ENCODE results near the gene SLC39A8. TPM values are rescaled to one million over a fixed set of nuclear protein-coding genes. Genes with fewer than 3 reads are reported as not detected.

SLC39A8 gene
- total RNA-seq (2014; rRNA removed; shearing (Covaris generic)) (3.2 and 3.7 TPM in 2 replicates), polyA plus RNA-seq (2016; fragmentation: Nextera tagmentation; extraction: Ambion mirVana) (2.2 and 2.9 TPM in 2 replicates)

GRCh38 chr4:102344954-102345794, at the start of gene SLC39A8:
TSS of gene SLC39A8 (minus strand) at chr4:102345482. CDS start at chr4:102344662, 820 bp downstream.
- 1% methylated on average over 43 to 54 of the region's 54 CpGs for WGBS, 2 experiments (ENCODE audit: low coverage in 1 of 2, low lambda C conversion rate in 2 of 2, missing lambda C conversion rate in 2 of 2)
- no peaks in the 10 kb centered on the region for H3K27me3 ChIP-seq (replicated peaks; ENCODE audit: insufficient read depth)
- H3K36me3 ChIP-seq (ENCODE audit: low read depth): no peaks in the 10 kb centered on the region
- in situ Hi-C loops (cut with MboI): no loop called here
- TF ChIP-seq EZH2phosphoT487 (IDR thresholded peaks at IDR 0.05; ENCODE audit: insufficient read depth, low read depth) (no peak), EZH2 (IDR thresholded peaks at IDR 0.05; ENCODE audit: insufficient read depth, poor library complexity, severe bottlenecking) (no peak)
- 0 out of 2 replicates have a peak, but pooled peaks cover 7% of the 10 kb centered on the region for H3F3A ChIP-seq (ENCODE audit: insufficient read depth)
- H3K79me2 ChIP-seq (ENCODE audit: insufficient read depth): no peaks in the 10 kb centered on the region
- H3K4me1 ChIP-seq (ENCODE audit: insufficient read depth): no peaks in the 10 kb centered on the region
- H2AFZ ChIP-seq: peak within 1 kb of the TSS; percentile 99
- peak within 1 kb of the TSS; percentile 86 for H3K4me3 ChIP-seq
- H3K9me3 ChIP-seq (ENCODE audit: low read depth): no peaks in the 10 kb centered on the region
- H4K20me1 ChIP-seq (ENCODE audit: insufficient read depth): no peaks in the 10 kb centered on the region
- no peak within 1 kb of the TSS for H3K27ac ChIP-seq
- H3K9me2 ChIP-seq (ENCODE audit: insufficient read depth): no peaks in the 10 kb centered on the region
- H3K4me2 ChIP-seq (ENCODE audit: unreplicated experiment): peak within 1 kb of the TSS; percentile 99
- peak within 1 kb of the TSS; percentile 68 for H3K9ac ChIP-seq
- DNase-seq: peak; percentile 91

DNA sequence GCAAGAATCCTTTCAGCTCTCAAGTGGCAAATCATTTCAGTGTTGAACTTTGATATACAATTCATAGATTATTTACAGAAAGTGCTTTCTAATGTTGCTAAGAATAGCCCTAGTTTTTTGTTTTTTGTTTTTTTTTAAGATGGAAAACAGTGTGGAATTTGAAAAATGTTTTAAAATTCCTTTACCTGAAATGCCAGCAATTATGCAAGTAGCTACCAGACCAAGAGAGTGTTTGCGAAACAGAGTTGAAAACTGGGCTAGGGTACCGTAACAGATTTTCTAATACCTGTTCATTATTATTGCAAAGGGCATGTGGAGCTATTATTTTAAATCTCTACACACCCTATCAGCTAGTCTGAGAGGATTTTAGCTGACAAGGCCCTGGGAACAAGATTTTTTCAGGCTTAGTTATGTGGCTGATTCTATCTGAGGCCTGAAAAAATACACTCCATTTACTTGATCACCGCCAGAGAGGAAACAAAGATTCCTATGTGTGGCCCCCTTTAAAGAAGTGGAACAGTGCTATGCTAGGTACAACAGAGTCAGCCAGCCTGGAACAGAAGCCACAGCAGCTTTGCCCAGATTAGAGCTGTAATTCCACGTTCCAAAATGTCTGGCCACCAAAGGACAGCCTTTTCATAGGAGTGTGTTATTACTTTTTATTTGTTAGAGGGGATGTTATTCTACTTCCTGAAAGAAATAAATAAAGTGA, 46.9 kb upstream of the SLC39A8 start:
- Histone ChIP-seq H3K9ac (no peak overlapping the region), H3K9me3 (ENCODE audit: low read depth) (no peaks in the 10 kb centered on the region), H3K9me2 (ENCODE audit: insufficient read depth) (no peaks in the 10 kb centered on the region), H3K27ac (no peak overlapping the region), H3K4me1 (ENCODE audit: insufficient read depth) (peaks cover 31% of the 10 kb centered on the region), H3F3A (ENCODE audit: insufficient read depth) (0 out of 2 replicates have a peak, but pooled peaks cover 13% of the 10 kb centered on the region), H2AFZ (no peak overlapping the region), H3K79me2 (ENCODE audit: insufficient read depth) (no peaks in the 10 kb centered on the region), H3K4me2 (ENCODE audit: unreplicated experiment) (no peak overlapping the region), H4K20me1 (ENCODE audit: insufficient read depth) (no peaks in the 10 kb centered on the region), H3K36me3 (ENCODE audit: low read depth) (no peaks in the 10 kb centered on the region), H3K4me3 (no peak overlapping the region), H3K27me3 (replicated peaks; ENCODE audit: insufficient read depth) (no peaks in the 10 kb centered on the region)
- WGBS, 2 experiments (ENCODE audit: low coverage in 1 of 2, low lambda C conversion rate in 2 of 2, missing lambda C conversion rate in 2 of 2): 68 to 75% methylated on average over 4 of the region's 4 CpGs
- TF ChIP-seq EZH2phosphoT487 (IDR thresholded peaks at IDR 0.05; ENCODE audit: insufficient read depth, low read depth) (no peak), EZH2 (IDR thresholded peaks at IDR 0.05; ENCODE audit: insufficient read depth, poor library complexity, severe bottlenecking) (no peak)
- in situ Hi-C loops (cut with MboI): no loop called here
- DNase-seq: no peak

DNA sequence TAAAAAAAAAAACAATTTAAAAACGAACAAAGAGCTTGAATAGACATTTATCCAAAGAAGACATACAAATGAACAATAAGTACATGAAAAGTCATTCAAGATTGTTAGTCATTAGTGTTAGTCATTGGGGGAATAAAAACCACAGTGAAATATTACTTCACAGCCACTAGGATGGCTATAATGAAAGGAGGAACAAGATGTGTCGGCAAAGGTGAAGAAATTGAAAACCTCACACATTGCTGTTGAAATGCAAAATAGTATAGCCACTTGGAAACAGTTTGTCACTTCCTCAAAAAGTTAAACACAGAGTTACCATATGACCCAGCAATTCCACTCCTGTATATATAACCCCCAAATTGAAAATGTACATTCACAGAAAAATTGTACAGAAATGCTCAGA, 45.2 kb upstream of the SLC39A8 start:
- no peak overlapping the region for H3K27ac ChIP-seq
- peaks cover 31% of the 10 kb centered on the region for H3K4me1 ChIP-seq (ENCODE audit: insufficient read depth)
- H2AFZ ChIP-seq: no peak overlapping the region
- H3K4me3 ChIP-seq: no peak overlapping the region
- 0 out of 2 replicates have a peak, but pooled peaks have one; percentile 66 for TF ChIP-seq EZH2phosphoT487 (IDR thresholded peaks at IDR 0.05; ENCODE audit: insufficient read depth, low read depth)
- TF ChIP-seq EZH2 (IDR thresholded peaks at IDR 0.05; ENCODE audit: insufficient read depth, poor library complexity, severe bottlenecking): no peak
- no peaks in the 10 kb centered on the region for H3K9me3 ChIP-seq (ENCODE audit: low read depth)
- in situ Hi-C loops (cut with MboI): no loop called here
- H3K36me3 ChIP-seq (ENCODE audit: low read depth): no peaks in the 10 kb centered on the region
- no peaks in the 10 kb centered on the region for H3K9me2 ChIP-seq (ENCODE audit: insufficient read depth)
- H3K27me3 ChIP-seq (replicated peaks; ENCODE audit: insufficient read depth): no peaks in the 10 kb centered on the region
- 0 out of 2 replicates have a peak, but pooled peaks cover 13% of the 10 kb centered on the region for H3F3A ChIP-seq (ENCODE audit: insufficient read depth)
- peak; percentile 70 for DNase-seq
- 30 to 37% methylated on average over 2 of the region's 2 CpGs for WGBS, 2 experiments (ENCODE audit: low coverage in 1 of 2, low lambda C conversion rate in 2 of 2, missing lambda C conversion rate in 2 of 2)
- H3K79me2 ChIP-seq (ENCODE audit: insufficient read depth): no peaks in the 10 kb centered on the region
- H3K4me2 ChIP-seq (ENCODE audit: unreplicated experiment): peak overlapping the region; percentile 5
- no peak overlapping the region for H3K9ac ChIP-seq
- H4K20me1 ChIP-seq (ENCODE audit: insufficient read depth): no peaks in the 10 kb centered on the region

DNA sequence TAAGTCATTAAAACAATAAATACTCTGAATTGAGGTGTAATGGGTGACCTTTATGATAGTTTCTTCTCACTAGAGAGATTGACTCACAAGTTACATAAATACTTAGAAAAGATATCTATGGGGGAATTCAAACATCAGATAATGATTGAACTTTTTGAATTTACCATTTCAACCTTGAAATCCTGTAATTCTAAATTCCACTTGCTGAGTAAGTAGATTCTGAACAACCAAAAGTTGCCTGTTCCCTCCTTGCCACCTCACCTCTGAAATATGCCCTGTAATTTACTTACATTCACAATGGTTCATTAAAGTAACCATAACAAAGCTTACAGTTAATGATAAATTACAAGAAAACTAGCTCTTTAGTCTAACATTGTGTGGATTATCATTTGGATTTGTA, 43.3 kb upstream of the SLC39A8 start:
- in situ Hi-C loops (cut with MboI): no loop called here
- no peak overlapping the region for H2AFZ ChIP-seq
- DNase-seq: no peak
- H3F3A ChIP-seq (ENCODE audit: insufficient read depth): 0 out of 2 replicates have a peak, but pooled peaks cover 13% of the 10 kb centered on the region
- no peaks in the 10 kb centered on the region for H4K20me1 ChIP-seq (ENCODE audit: insufficient read depth)
- H3K9me2 ChIP-seq (ENCODE audit: insufficient read depth): no peaks in the 10 kb centered on the region
- H3K9me3 ChIP-seq (ENCODE audit: low read depth): no peaks in the 10 kb centered on the region
- H3K27me3 ChIP-seq (replicated peaks; ENCODE audit: insufficient read depth): no peaks in the 10 kb centered on the region
- H3K9ac ChIP-seq: no peak overlapping the region
- peaks cover 31% of the 10 kb centered on the region for H3K4me1 ChIP-seq (ENCODE audit: insufficient read depth)
- H3K4me2 ChIP-seq (ENCODE audit: unreplicated experiment): no peak overlapping the region
- H3K27ac ChIP-seq: no peak overlapping the region
- TF ChIP-seq EZH2phosphoT487 (IDR thresholded peaks at IDR 0.05; ENCODE audit: insufficient read depth, low read depth) (no peak), EZH2 (IDR thresholded peaks at IDR 0.05; ENCODE audit: insufficient read depth, poor library complexity, severe bottlenecking) (no peak)
- H3K4me3 ChIP-seq: no peak overlapping the region
- H3K36me3 ChIP-seq (ENCODE audit: low read depth): no peaks in the 10 kb centered on the region
- no peaks in the 10 kb centered on the region for H3K79me2 ChIP-seq (ENCODE audit: insufficient read depth)
